ENCODE results near the gene NFXL1. TPM values are rescaled to one million over a fixed set of nuclear protein-coding genes. Genes with fewer than 3 reads are reported as not detected.
A peak's percentile ranks its signal among the peaks of the same experiment; 100 is the strongest.
"Not testable (repeated sequence)": the region's sequence is repeated elsewhere in the genome, so short reads cannot be mapped to it uniquely, and the experiment has no call there.

The NFXL1 gene
- total RNA-seq: 6.8 and 17.3 TPM in 2 replicates

- DNase-seq (ENCODE audit: low read depth): peak; percentile 90
Measured at GRCh38 chr4:47914220-47914925, at the start of gene NFXL1. Gene NFXL1, minus strand, starts transcription at chr4:47914583. Its CDS starts 380 bp downstream, at chr4:47914203.

GRCh38 chr4:47954677-47955076, 40.3 kb upstream of the NFXL1 start:
- DNase-seq (ENCODE audit: low read depth): no peak

DNA sequence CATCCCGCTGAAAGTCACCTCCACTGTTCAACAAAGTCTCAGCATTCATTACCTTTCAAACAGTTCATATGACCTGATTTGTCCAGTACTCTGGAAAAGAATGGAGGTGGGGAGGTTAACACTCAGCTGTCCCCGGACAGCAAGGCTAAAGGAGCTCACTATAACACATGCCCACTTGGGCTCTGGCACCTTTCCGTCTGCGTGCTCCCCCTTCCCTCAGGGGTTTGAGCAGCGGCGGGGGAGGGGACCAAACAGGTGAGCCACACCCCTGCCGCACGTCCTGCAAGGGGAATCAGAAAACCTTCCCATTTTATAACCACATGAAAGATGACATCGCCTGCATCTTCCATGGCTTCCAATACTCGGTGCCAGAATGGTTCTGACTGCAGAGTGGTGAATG, 39.9 kb upstream of the NFXL1 start:
- DNase-seq (ENCODE audit: low read depth): no peak

DNA sequence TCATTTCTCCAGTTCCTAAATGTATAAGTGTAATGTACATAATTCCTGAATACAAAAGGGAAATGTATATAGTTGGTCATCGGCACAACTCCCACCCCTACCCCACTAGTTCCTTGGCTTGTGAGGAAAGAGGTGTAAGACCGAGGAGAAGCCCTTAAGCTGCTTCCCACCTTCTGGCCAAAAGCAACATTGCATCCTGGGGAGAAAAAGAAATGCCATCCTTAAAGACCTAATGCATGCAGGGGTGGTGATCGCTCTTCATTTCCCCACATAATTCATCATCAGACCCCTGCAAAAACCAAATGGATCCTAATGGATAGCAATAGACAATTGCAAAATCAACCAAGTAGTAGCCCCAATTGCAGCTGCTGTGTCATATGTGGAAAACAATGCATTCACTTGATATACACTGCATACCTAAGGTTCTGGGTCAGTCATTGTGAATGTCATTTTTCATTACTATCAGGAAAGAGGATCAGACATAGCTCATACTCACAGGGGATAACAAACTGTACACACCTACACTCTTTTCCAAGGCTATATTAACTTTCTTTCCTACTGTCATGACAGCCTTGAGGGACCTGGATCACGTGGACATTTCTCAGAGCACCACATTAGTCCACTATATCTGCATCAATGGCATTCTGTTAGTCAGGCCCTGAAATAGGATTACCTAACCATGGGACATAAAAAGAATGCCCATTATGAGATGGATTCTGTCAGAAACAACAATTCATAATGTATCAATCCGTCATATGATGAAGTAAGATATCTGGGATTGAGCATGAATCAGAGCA, 31.7 kb upstream of the NFXL1 start:
- DNase-seq (ENCODE audit: low read depth): no peak

- DNase-seq (ENCODE audit: low read depth): no peak
Measured at GRCh38 chr4:47942081-47942819, 27.9 kb upstream of the NFXL1 start.

DNA sequence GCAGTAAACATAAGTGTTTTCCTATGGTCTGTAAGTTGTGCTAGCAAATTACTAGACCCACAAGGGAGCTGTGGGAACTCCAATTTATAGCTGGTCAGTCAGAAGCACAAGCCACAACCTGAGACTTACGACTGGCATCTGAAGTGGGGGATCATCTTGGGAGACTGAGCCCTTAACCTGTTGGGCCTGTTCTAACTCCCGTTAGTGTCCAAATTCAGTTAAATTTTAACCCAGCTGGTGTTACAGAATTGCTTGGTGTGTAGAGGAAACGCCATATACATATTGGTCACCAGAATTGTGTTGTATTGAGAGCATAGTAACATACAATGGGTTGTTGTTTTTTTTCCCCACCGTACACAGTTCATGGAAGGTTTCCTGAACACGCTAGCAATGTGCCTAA, 25.1 kb upstream of the NFXL1 start:
- peak; percentile 15 for DNase-seq (ENCODE audit: low read depth)

DNA sequence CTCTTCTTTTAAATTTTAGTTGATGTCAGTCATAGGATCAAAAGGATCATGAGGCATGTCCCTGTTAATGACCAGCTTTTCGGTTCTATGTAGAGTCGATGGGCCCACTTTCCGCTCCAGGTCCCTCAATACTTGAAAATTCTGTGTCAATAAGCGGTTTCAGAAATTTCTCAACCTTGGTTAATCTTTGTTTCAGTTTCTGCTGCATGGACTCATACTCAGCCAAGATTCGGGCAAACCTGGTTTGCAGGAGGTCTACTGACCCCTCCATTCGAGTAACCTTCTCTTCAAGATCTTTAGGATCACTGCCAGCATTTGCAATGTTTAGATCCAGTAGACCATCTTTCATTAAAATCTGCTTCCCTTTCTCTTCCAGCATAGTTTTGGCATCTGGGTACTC, 22.0 kb upstream of the NFXL1 start:
- no peak for DNase-seq (ENCODE audit: low read depth)

GRCh38 chr4:47933840-47934239, 19.5 kb upstream of the NFXL1 start:
- peak; percentile 52 for DNase-seq (ENCODE audit: low read depth)

DNA sequence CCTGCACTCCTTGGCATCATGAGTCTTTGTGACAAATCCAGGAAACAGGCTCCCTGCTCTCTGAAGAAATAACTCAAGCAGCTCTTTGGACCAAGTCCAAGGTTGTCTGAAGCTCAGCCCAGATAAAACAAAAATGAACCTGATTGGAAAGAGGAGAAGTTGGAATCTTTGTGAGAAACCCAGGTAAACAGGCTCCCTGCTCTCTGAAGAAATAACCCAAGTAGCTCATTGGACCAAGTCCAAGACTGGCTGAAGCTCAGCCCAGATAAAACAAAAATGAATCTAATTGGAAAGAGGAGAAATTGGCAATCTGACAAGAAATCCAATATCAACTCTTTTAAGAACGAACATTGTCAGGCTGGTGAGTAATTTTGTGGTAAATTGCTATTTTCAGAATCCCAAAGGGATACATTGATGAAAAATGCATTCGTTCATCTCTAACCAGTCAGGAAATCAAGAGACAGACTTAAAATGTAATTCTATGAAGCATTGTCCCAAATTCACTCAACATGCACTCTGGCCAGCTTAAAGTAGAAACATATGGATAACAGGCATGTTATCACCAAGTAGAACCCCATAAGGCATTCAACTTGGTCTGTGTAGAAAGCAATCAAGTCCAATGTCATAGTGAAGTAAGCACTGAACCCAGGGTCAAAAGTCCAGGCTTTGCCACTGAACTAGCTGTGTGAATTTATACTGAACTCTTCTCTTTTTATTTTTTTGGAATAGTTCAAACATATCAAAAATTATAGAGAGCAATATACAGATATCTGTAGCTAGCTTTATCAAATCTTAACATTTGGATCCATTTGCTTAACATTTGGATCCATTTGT, 16.8 kb upstream of the NFXL1 start:
- DNase-seq (ENCODE audit: low read depth): peak; percentile 31

- DNase-seq (ENCODE audit: low read depth): no peak
Measured at GRCh38 chr4:47929682-47930201, 15.4 kb upstream of the NFXL1 start.

GRCh38 chr4:47926667-47927258, 12.4 kb upstream of the NFXL1 start:
- DNase-seq (ENCODE audit: low read depth): peak; percentile 62

DNA sequence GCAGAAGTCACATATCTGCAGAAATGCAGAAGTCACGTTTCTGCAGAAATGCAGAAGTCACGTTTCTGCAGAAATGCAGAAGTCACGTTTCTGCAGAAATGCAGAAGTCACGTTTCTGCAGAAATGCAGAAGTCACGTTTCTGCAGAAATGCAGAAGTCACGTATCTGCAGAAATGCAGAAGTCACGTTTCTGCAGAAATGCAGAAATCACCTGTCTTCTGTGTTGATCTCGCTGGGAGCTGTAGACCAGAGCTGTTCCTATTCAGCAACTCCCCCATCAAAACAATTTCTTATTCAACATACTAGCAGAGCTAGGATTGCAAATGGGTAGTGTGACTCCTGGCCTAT, 8.9 kb upstream of the NFXL1 start:
- DNase-seq (ENCODE audit: low read depth): not testable (repeated sequence)

- not testable (repeated sequence) for DNase-seq (ENCODE audit: low read depth)
Measured at GRCh38 chr4:47922436-47923260, 8.3 kb upstream of the NFXL1 start.

- not testable (repeated sequence) for DNase-seq (ENCODE audit: low read depth)
Measured at GRCh38 chr4:47917163-47917562, 2.8 kb upstream of the NFXL1 start.

DNA sequence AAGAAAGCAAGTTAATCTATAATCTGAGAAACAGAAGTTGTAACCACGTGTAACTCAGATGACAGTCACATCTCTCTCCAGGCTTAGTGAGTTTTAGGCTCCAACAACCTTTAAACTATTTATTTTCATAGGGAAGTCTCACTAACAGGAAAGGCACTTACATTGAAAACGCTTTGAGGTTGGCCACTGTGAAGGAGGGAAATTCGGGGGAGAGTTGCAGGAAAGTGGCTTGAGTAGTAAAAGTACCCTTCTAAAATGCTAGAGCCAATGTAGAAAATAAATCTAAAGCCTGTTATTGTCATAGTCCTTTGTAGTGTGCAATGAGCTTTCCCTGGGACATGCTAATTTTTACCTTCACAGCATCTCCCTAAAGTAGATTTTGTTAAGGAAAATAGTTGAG, 995 bp upstream of the NFXL1 start:
- DNase-seq (ENCODE audit: low read depth): peak; percentile 16

DNA sequence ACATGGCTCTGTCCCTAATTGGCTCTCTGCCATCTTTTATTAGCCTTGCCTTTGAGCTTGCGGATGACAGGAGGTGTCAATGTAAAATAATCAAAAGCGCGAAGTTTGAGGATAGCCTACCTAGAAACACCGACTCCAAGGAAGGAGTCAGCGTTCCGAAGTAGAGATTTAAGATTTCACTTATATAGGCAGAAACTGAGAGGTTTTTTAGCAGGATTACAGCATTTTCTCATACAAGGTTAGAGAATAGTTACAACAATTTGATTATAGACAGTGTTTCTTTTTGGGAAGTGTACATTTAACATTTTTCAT, 499 bp upstream of the NFXL1 start:
- DNase-seq (ENCODE audit: low read depth): no peak

DNA sequence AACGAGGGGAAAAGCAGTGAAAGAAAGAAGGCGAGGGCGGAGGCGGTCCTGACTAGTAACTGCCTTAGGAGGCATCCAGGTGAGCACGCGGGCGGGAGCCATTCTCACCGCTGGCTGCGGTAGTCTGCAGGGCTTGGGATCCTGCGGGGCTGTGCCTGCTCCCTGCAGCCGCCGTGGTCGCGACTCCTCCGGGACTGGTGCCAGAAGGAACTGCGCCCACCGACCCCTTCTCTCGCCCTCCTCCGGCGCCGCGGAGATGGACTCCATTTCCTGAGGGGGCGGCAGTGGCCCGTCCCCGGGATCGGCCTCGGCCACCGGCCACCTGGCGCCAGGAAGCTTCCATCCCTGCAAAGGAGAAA, 543 bp downstream of the NFXL1 start:
- no peak for DNase-seq (ENCODE audit: low read depth)

DNA sequence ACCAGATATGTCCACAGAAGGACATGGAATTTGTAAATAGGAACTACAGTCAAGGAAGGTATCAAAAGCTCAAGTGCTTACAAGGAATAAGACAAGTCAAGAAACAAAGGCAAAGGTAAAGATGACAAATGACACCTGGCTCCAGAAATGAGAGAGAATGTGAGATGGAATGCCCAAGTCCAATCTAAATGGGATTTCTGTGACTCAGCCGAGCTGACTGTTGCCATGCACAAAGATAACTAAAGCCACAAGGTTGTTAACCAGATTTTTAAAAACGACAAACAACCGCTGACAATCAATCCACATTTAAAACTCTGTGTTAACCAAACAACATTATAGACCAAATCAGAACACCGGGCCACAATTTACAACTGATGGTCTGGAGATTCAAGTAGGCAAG, 1.1 kb downstream of the NFXL1 start:
- peak; percentile 42 for DNase-seq (ENCODE audit: low read depth)

GRCh38 chr4:47907089-47907646, 7.2 kb downstream of the NFXL1 start:
- DNase-seq (ENCODE audit: low read depth): no peak

GRCh38 chr4:47899639-47900038, 14.7 kb downstream of the NFXL1 start:
- no peak for DNase-seq (ENCODE audit: low read depth)
